Psoas muscle (tissue), 8 donors: ENCODE results near the gene SERPINI1. TPM values are rescaled to one million over a fixed set of nuclear protein-coding genes. Genes with fewer than 3 reads are reported as not detected.

ENCODE experiments used
- ATAC-seq, 4 donors: fragments of 200-7000 bp; cut with Tn5 transposase; one replicate each; pipeline ENCODE4 v1.9.1; 2020; ENCODE audit warnings: moderate library complexity in 3 of 4, mild to moderate bottlenecking in 2 of 4
- DNase-seq, 2 donors: peaks; one replicate each; pipeline ENCODE4 v3.0.0-alpha.2; 2020
- H3K27ac ChIP-seq: fragments of 200-600 bp; one replicate; pipeline ENCODE4 v1.8.0; 2022
- H3K27me3 ChIP-seq, 3 donors: fragments of 200-600 bp in 1 of 3; one replicate each; pipeline versions ENCODE4 v1.6.1 to v1.8.0; 2013 to 2022; ENCODE audit warnings: low read length in 2 of 3, mild to moderate bottlenecking in 2 of 3, moderate library complexity in 1 of 3; ENCODE audit not compliant: insufficient read depth in 3 of 3
- H3K36me3 ChIP-seq, 2 donors: fragments of 200-600 bp in 1 of 2; one replicate each; pipeline versions ENCODE4 v1.6.1 to v1.8.0; 2013 to 2022; ENCODE audit warnings: low read depth in 1 of 2, mild to moderate bottlenecking in 1 of 2, moderate library complexity in 1 of 2; ENCODE audit not compliant: insufficient read depth in 1 of 2
- H3K4me1 ChIP-seq: fragments of 200-600 bp; one replicate; pipeline ENCODE4 v1.8.0; 2022
- H3K4me3 ChIP-seq: fragments of 200-600 bp; one replicate; pipeline ENCODE4 v1.8.0; 2022; ENCODE audit warnings: mild to moderate bottlenecking
- H3K9me3 ChIP-seq: fragments of 200-600 bp; one replicate; pipeline ENCODE4 v1.8.0; 2022
- CTCF ChIP-seq: fragments of 200-600 bp; IDR thresholded peaks from one replicate; pipeline ENCODE4 v1.8.0; 2022; ENCODE audit warnings: antibody characterized with exemption
- WGBS, 3 donors: extraction: QIAGEN DNeasy Blood & Tissue Kit; methylation state at CpG; one replicate each; pipeline versions ENCODE4 v1.1.6 to v1.1.7; 2013; 5-methylcytosine and 5-hydroxymethylcytosine counted together
- intact Hi-C, 2 donors: fragments of 100-400 bp; cut with DNase I; formaldehyde crosslinking; loops; one replicate each; pipeline versions ENCODE4 v1.11.0 to v1.14.2; 2022
- polyA plus RNA-seq, 3 donors: library from polyadenylated mRNA; stranded (reverse); fragments of 200-250 nt; gene quantifications; one replicate each; pipeline ENCODE4 v1.2.3, GENCODE V29; 2013
- total RNA-seq, 4 donors: library from RNA; stranded (reverse); fragmentation: NEBNext Ultra II Directional in 2 of 4; extraction: Animal tissue kit (Norgen Biotek cat#: 25700) in 2 of 4; gene quantifications; one replicate each; pipeline versions ENCODE4 v1.2.1 to v1.2.4, GENCODE V29; 2021 to 2023
- donor health status: healthy with polysubstance abuse.
- donor health status: DM: no; HTN: no; CAD: no; lungs with moderate emphysema.
- donor health status: Bipolar disorder and iron deficiency.
- donor health status: healthy.
- donor health status: DM: yes; HTN: yes; CAD: no.
- donor health status: DM: no; HTN: no; CAD: no.
- donor health status: DM: no; HTN: no; CAD: no.
- donor health status: DM: yes; HTN: yes; CAD: no.

Gene SERPINI1
- total and polyA plus RNA-seq, 7 donors: 1.8 to 5.0 (median 3.4) TPM

DNA sequence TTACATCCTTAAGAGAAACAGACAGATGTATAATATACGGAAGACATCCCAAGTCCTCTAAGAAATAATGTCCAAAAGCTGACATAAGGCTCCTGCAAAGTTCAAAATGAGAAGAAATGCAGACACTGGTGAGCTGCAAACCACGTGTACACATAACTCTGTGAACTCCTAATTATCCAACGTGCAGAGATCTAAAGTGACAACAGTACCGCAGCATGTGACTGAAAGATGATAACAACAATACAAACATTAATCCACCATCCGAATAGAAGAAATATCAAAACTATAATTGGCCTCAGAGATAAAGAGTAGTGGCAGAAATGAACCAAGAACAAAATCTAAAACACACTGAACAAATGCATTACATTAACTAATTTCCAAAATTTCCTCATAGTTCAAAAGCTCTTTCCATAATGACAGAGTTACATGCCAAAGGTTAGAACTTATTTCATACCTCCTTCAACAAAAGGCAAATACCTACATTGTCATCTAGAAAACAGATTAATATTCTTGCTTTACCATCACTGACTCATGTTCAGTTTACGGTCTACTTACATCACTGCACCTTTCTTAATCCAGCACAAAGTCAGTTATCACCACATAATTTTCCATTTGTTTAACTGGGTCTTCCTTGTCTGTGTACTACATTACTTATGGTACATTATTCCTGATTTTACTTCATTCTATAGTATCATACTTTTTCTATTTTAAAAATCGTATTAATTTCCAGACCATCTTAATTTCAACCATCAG is 3.0 kb upstream of the SERPINI1 start:
- H3K4me1 ChIP-seq: peaks cover 32% of the 10 kb centered on the region

GRCh38 chr3:167733961-167734497 is 1.5 kb upstream of the SERPINI1 start:
- Histone ChIP-seq H3K4me1 (peaks cover 24% of the 10 kb centered on the region), H3K27ac (peak overlapping the region; percentile 90), H3K4me3 (peak overlapping the region; percentile 81), H3K9me3 (no peaks in the 10 kb centered on the region), H3K36me3 (no peaks in the 10 kb centered on the region), H3K27me3 (no peaks in the 10 kb centered on the region)
- TF ChIP-seq CTCF: no peak
- no peak for ATAC-seq
- DNase-seq: no peak
- WGBS, 3 donors: 1% methylated on average over 12 of the region's 12 CpGs
- intact Hi-C loops: loop anchor here in 1 of 2 donors (10.0 kb wide), 1 partner anchor 301 kb away; no protein-coding TSS in a partner anchor

More for the DNA sequence above, 3.0 kb upstream of the SERPINI1 start:
- ATAC-seq (no peak), DNase-seq (no peak)
- no peak overlapping the region for H3K4me3 ChIP-seq
- TF ChIP-seq CTCF: no peak
- no peaks in the 10 kb centered on the region for H3K27me3 ChIP-seq
- WGBS, 3 donors: 46 to 63% (median 61%) methylated on average over 7 of the region's 7 CpGs
- H3K36me3 ChIP-seq: no peaks in the 10 kb centered on the region
- H3K9me3 ChIP-seq: no peaks in the 10 kb centered on the region
- intact Hi-C loops: loop anchor here in 1 of 2 donors (10.0 kb wide), 1 partner anchor 302 kb away; no protein-coding TSS in a partner anchor
- no peak overlapping the region for H3K27ac ChIP-seq

GRCh38 chr3:167734498-167735232 is 856 bp upstream of the SERPINI1 start, which contains the start of gene PDCD10:
PDCD10 (minus strand) TSS chr3:167734892; CDS start chr3:167720157, 14,735 bp downstream.
- ATAC-seq (peak; percentile 95 to 97 (median 96)), DNase-seq (peak; percentile 99)
- 0% methylated on average over 48 to 49 of the region's 49 CpGs for WGBS, 3 donors
- H3K36me3 ChIP-seq: no peaks in the 10 kb centered on the region
- peak within 1 kb of the TSS; percentile 81 for H3K4me3 ChIP-seq
- no peak for TF ChIP-seq CTCF
- H3K4me1 ChIP-seq: peaks cover 20% of the 10 kb centered on the region
- no peaks in the 10 kb centered on the region for H3K27me3 ChIP-seq
- intact Hi-C loops: loop anchor here in 1 of 2 donors (5.0 to 10.0 kb wide), 2 partner anchors 78 to 300 kb away; no protein-coding TSS in a partner anchor
- no peaks in the 10 kb centered on the region for H3K9me3 ChIP-seq
- peak within 1 kb of the TSS; percentile 90 for H3K27ac ChIP-seq

GRCh38 chr3:167736264-167736787 is 805 bp downstream of the SERPINI1 start:
- no peak for TF ChIP-seq CTCF
- intact Hi-C loops: loop anchor here in 1 of 2 donors (5.0 to 10.0 kb wide), 2 partner anchors 76 to 298 kb away; no protein-coding TSS in a partner anchor
- H3K4me1 ChIP-seq: peaks cover 20% of the 10 kb centered on the region
- peak overlapping the region; percentile 81 for H3K4me3 ChIP-seq
- no peaks in the 10 kb centered on the region for H3K36me3 ChIP-seq
- H3K9me3 ChIP-seq: no peaks in the 10 kb centered on the region
- DNase-seq (no peak), ATAC-seq (no peak)
- 23 to 31% (median 30%) methylated on average over 7 of the region's 7 CpGs for WGBS, 3 donors
- no peak overlapping the region for H3K27ac ChIP-seq
- H3K27me3 ChIP-seq: no peaks in the 10 kb centered on the region
